Measurements from ENCODE around the gene PSMD5. TPM values are rescaled to one million over a fixed set of nuclear protein-coding genes. Genes with fewer than 3 reads are reported as not detected.

The PSMD5 gene
- total RNA-seq, 4 donors from 2014 or later = 30.7 to 47.7 (median 33.0) TPM

GRCh38 chr9:120792898-120793765 lies 49.6 kb downstream of the PSMD5 start, which contains the start of gene FBXW2:
TSS of gene FBXW2 (minus strand) at chr9:120793416. CDS start at chr9:120788258, 5,158 bp downstream.
- Histone ChIP-seq H3K27me3 (no peaks in the 10 kb centered on the region), H3K4me1 (peaks cover 42% of the 10 kb centered on the region), H3K36me3 (peaks cover 2% of the 10 kb centered on the region), H3K9me3 (no peaks in the 10 kb centered on the region), H3K27ac (peak within 1 kb of the TSS; percentile 91), H3K4me3 (peak within 1 kb of the TSS; percentile 86)
- TF ChIP-seq EP300 (IDR thresholded peaks at IDR 0.05) (no peak), POLR2AphosphoS5 (IDR thresholded peaks at IDR 0.05) (peak; percentile 68 to 94 (median 93)), POLR2A (IDR thresholded peaks at IDR 0.05) (peak; percentile 40 to 85), CTCF (IDR thresholded peaks at IDR 0.05) (no peak)
- DNase-seq (ENCODE audit: low spot score in 2 of 2) = peak; percentile 94
- under 1% methylated on average over 28 of the region's 72 CpGs for WGBS

GRCh38 chr9:120791161-120791560 lies 51.6 kb downstream of the PSMD5 start:
- Histone ChIP-seq H3K9me3 (no peaks in the 10 kb centered on the region), H3K4me1 (peaks cover 51% of the 10 kb centered on the region), H3K27ac (no peak overlapping the region), H3K27me3 (no peaks in the 10 kb centered on the region), H3K4me3 (no peak overlapping the region), H3K36me3 (peaks cover 20% of the 10 kb centered on the region)
- DNase-seq (ENCODE audit: low spot score in 2 of 2) = no peak
- TF ChIP-seq CTCF (IDR thresholded peaks at IDR 0.05) = no peak
- TF ChIP-seq POLR2AphosphoS5 (IDR thresholded peaks at IDR 0.05) = no peak
- TF ChIP-seq POLR2A (IDR thresholded peaks at IDR 0.05) = no peak
- no peak for TF ChIP-seq EP300 (IDR thresholded peaks at IDR 0.05)
- 80% methylated on average over 3 of the region's 3 CpGs for WGBS

GRCh38 chr9:120787933-120788332 lies 54.8 kb downstream of the PSMD5 start:
- DNase-seq (ENCODE audit: low spot score in 2 of 2) = no peak
- Histone ChIP-seq H3K4me1 (peaks cover 45% of the 10 kb centered on the region), H3K4me3 (no peak overlapping the region), H3K9me3 (no peaks in the 10 kb centered on the region), H3K36me3 (peaks cover 22% of the 10 kb centered on the region), H3K27ac (no peak overlapping the region), H3K27me3 (no peaks in the 10 kb centered on the region)
- WGBS = 73% methylated on average over 4 of the region's 4 CpGs
- no peak for TF ChIP-seq EP300 (IDR thresholded peaks at IDR 0.05)
- no peak for TF ChIP-seq CTCF (IDR thresholded peaks at IDR 0.05)
- no peak for TF ChIP-seq POLR2A (IDR thresholded peaks at IDR 0.05)
- TF ChIP-seq POLR2AphosphoS5 (IDR thresholded peaks at IDR 0.05) = no peak

GRCh38 chr9:120783602-120784047 lies 59.1 kb downstream of the PSMD5 start:
- WGBS = 63% methylated on average over 2 of the region's 2 CpGs

More at GRCh38 chr9:120783602-120784047, 59.1 kb downstream of the PSMD5 start:
- no peaks in the 10 kb centered on the region for H3K27me3 ChIP-seq
- peak overlapping the region; percentile 0 for H3K27ac ChIP-seq
- TF ChIP-seq CTCF (IDR thresholded peaks at IDR 0.05) (no peak), POLR2A (IDR thresholded peaks at IDR 0.05) (no peak), EP300 (IDR thresholded peaks at IDR 0.05) (no peak), POLR2AphosphoS5 (IDR thresholded peaks at IDR 0.05) (peak in 1 of 3 donors; percentile 65)
- no peaks in the 10 kb centered on the region for H3K9me3 ChIP-seq
- no peak for DNase-seq (ENCODE audit: low spot score in 2 of 2)
- no peak overlapping the region for H3K4me3 ChIP-seq
- H3K4me1 ChIP-seq = peaks cover 41% of the 10 kb centered on the region
- H3K36me3 ChIP-seq = peaks cover 22% of the 10 kb centered on the region

Measured in suprapubic skin (tissue), 4 donors.